Heart right ventricle (tissue), 16 donors: ENCODE data around the gene PGAP6. TPM values are rescaled to one million over a fixed set of nuclear protein-coding genes. Genes with fewer than 3 reads are reported as not detected.
"Not testable (repeated sequence)": the region's sequence is repeated elsewhere in the genome, so short reads cannot be mapped to it uniquely, and the experiment has no call there.

ENCODE experiments used
- ATAC-seq, 8 donors: fragments of 200-7000 bp; cut with Tn5 transposase; one replicate each; pipeline ENCODE4 v1.9.1; 2020; ENCODE audit warnings: mild to moderate bottlenecking in 8 of 8, moderate library complexity in 8 of 8, moderate number of reproducible peaks in 1 of 8
- DNase-seq, 2 donors: peaks; one replicate each; pipeline ENCODE4 v3.0.0-alpha.2; 2020
- H3K27ac ChIP-seq, 10 donors: fragments of 200-600 bp; sonication (generic) in 2 of 10; one replicate each; pipeline versions ENCODE4 v1.5.0 to v1.8.0; 2020 to 2022; ENCODE audit warnings: mild to moderate bottlenecking in 3 of 10
- H3K27me3 ChIP-seq, 7 donors: fragments of 200-600 bp; one replicate each; pipeline ENCODE4 v1.8.0; 2021 to 2022; ENCODE audit warnings: mild to moderate bottlenecking in 2 of 7
- H3K36me3 ChIP-seq, 9 donors: fragments of 200-600 bp; sonication (generic) in 1 of 9; one replicate each; pipeline versions ENCODE4 v1.5.0 to v1.8.0; 2020 to 2022; ENCODE audit warnings: mild to moderate bottlenecking in 2 of 9
- H3K4me1 ChIP-seq, 9 donors: fragments of 200-600 bp; sonication (generic) in 1 of 9; one replicate each; pipeline versions ENCODE4 v1.5.0 to v1.8.0; 2020 to 2022; ENCODE audit warnings: mild to moderate bottlenecking in 4 of 9
- H3K4me3 ChIP-seq, 10 donors: fragments of 200-600 bp; sonication (generic) in 2 of 10; one replicate each; pipeline versions ENCODE4 v1.5.0 to v1.8.0; 2020 to 2022; ENCODE audit warnings: mild to moderate bottlenecking in 7 of 10, moderate library complexity in 2 of 10
- H3K9me3 ChIP-seq, 11 donors: fragments of 200-600 bp in 10 of 11; sonication (generic) in 2 of 11; one replicate each; pipeline versions ENCODE4 v1.5.0 to v1.8.0; 2013 to 2022; ENCODE audit warnings: mild to moderate bottlenecking in 2 of 11, control low read depth in 1 of 11, moderate library complexity in 1 of 11
- WGBS, 2 donors: extraction: QIAGEN DNeasy Blood & Tissue Kit; methylation state at CpG; one replicate each; pipeline ENCODE4 v1.1.7; 2013; ENCODE audit warnings: inconsistent platforms in 1 of 2; 5-methylcytosine and 5-hydroxymethylcytosine counted together
- intact Hi-C, 10 donors: fragments of 100-400 bp; cut with DNase I; formaldehyde crosslinking; loops; one replicate each; pipeline versions ENCODE4 v1.11.1 to v1.14.2; 2022
- polyA plus RNA-seq, 2 donors: library from polyadenylated mRNA; stranded (reverse); fragments of 200-250 nt; gene quantifications; one replicate each; pipeline ENCODE4 v1.2.3, GENCODE V29; 2013
- total RNA-seq, 10 donors: library from RNA; stranded (reverse); fragmentation: NEBNext Ultra II Directional in 3 of 10; extraction: Animal tissue kit (Norgen Biotek cat#: 25700) in 3 of 10; gene quantifications; one replicate each; pipeline versions ENCODE4 v1.2.1 to v1.2.4, GENCODE V29; 2021 to 2023
- TF ChIP-seq, protein P1 (sequence below), 9 donors: fragments of 200-600 bp; sonication (generic) in 2 of 9; IDR thresholded peaks; one replicate each; pipeline versions ENCODE4 v1.5.0 to v1.8.0; 2021 to 2022; ENCODE audit warnings: antibody characterized with exemption in 9 of 9, mild to moderate bottlenecking in 5 of 9, moderate library complexity in 1 of 9
- donor health status: Arrhythmogenic right ventricular cardiomyopathy.
- donor health status: ischemic (EF 13 %, LVEDD 7.1; RV severe dilation, severe dysfunction).
- donor health status: healthy with polysubstance abuse.
- donor health status: DM: no; HTN: yes; CAD: no.
- donor health status: DM: no; HTN: no; CAD: no.
- donor health status: ischemic (EF 25% LVEDD 6.9; RV normal size, moderate dysfunction).
- donor health status: ischemic (EF 25% LVEDD 5.7; RV mildly dilated, moderate dysfunction).
- donor health status: healthy.
- donor health status: DM: yes; HTN: yes; CAD: no.
- donor health status: Ischemic cardiomyopathy.
- donor health status: ischemic (EF 35%, LVEDD 5.7; RV mildly dilated, moderate dysfunction).
- donor health status: nonischemic (EF 11% LVEDD 7.7; RV severe dilation, severe dysfunction).
- donor health status: DM: yes; HTN: yes; CAD: no.
- donor health status: PGD.
- donor health status: ischemic (EF 29% LVEDD 5.4; RV normal size, mild dysfunction).
- donor health status: nonischemic (EF 23%, LVEDD 6.1; RV moderate dilation, normal function).

The PGAP6 gene
- total and polyA plus RNA-seq, 12 donors: 27.1 to 57.3 (median 33.1) TPM

DNA sequence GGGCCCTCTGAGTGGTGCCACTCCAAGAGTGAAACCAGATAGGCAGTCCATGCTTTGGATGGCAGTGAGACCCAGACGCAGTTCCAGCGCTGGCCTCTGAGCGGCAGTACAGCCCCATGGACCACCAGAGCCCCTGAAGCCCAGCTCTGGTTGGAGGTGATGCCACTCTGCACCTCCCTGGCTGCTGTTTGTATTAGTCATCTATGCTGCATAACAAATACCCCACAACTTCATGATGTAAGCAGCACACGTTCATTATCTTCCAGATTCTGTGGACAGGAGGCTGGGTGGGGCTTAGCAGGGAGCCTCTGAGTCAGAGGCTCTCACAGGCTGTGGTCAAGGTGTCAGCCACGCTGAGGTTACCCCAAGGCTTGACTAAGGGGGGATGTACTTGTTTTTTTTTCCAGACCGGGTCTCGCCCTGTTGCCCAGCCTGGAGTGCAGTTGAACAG, 10.1 kb upstream of the PGAP6 start:
- Histone ChIP-seq H3K27me3 (no peaks in the 10 kb centered on the region), H3K36me3 (no peaks in the 10 kb centered on the region), H3K27ac (no peak overlapping the region), H3K9me3 (peaks cover 0 to 5% (median 0%) of the 10 kb centered on the region in 11 donors), H3K4me3 (no peak overlapping the region), H3K4me1 (peaks cover 0 to 26% (median 18%) of the 10 kb centered on the region in 9 donors)
- DNase-seq (no peak), ATAC-seq (peak in 7 of 8 donors; percentile 20 to 69 (median 50))
- 71 to 76% methylated on average over 7 of the region's 7 CpGs for WGBS, 2 donors
- intact Hi-C loops: loop anchor here in 1 of 10 donors (10.0 kb wide), 1 partner anchor 93 kb away; no protein-coding TSS in a partner anchor
- TF ChIP-seq, protein P1, sequence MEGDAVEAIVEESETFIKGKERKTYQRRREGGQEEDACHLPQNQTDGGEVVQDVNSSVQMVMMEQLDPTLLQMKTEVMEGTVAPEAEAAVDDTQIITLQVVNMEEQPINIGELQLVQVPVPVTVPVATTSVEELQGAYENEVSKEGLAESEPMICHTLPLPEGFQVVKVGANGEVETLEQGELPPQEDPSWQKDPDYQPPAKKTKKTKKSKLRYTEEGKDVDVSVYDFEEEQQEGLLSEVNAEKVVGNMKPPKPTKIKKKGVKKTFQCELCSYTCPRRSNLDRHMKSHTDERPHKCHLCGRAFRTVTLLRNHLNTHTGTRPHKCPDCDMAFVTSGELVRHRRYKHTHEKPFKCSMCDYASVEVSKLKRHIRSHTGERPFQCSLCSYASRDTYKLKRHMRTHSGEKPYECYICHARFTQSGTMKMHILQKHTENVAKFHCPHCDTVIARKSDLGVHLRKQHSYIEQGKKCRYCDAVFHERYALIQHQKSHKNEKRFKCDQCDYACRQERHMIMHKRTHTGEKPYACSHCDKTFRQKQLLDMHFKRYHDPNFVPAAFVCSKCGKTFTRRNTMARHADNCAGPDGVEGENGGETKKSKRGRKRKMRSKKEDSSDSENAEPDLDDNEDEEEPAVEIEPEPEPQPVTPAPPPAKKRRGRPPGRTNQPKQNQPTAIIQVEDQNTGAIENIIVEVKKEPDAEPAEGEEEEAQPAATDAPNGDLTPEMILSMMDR (IDR thresholded peaks at IDR 0.05): peak; percentile 36 to 72 (median 66)

DNA sequence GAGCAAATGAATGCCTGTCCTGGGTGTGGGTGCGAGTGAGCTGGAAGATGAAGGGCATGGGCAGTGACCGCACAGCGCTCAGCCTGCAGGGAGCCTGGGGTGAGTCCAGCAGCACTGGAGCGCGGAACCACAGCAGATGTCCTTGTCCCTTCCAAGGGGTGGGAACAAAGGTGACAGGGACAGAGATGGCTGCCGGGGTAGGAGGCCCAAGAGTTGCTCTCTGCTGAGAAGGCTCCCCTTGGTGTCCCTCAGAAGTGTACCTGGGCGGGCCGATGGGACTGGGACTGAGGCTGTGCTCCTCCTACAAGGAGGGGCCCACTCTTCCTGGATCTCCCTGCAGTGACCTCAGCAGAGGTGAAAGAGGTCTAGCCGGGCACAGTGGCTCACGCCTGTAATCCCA, 7.6 kb upstream of the PGAP6 start:
- Histone ChIP-seq H3K36me3 (no peaks in the 10 kb centered on the region), H3K4me3 (no peak overlapping the region), H3K9me3 (peaks cover 0 to 5% (median 0%) of the 10 kb centered on the region in 11 donors), H3K27me3 (no peaks in the 10 kb centered on the region), H3K4me1 (peaks cover 0 to 24% (median 13%) of the 10 kb centered on the region in 9 donors), H3K27ac (no peak overlapping the region)
- ATAC-seq (peak in 4 of 8 donors; percentile 12 to 48 (median 26)), DNase-seq (no peak)
- intact Hi-C loops: no loop called here
- TF ChIP-seq, protein P1 (IDR thresholded peaks at IDR 0.05): no peak
- 83% methylated on average over 10 of the region's 10 CpGs for WGBS, 2 donors

DNA sequence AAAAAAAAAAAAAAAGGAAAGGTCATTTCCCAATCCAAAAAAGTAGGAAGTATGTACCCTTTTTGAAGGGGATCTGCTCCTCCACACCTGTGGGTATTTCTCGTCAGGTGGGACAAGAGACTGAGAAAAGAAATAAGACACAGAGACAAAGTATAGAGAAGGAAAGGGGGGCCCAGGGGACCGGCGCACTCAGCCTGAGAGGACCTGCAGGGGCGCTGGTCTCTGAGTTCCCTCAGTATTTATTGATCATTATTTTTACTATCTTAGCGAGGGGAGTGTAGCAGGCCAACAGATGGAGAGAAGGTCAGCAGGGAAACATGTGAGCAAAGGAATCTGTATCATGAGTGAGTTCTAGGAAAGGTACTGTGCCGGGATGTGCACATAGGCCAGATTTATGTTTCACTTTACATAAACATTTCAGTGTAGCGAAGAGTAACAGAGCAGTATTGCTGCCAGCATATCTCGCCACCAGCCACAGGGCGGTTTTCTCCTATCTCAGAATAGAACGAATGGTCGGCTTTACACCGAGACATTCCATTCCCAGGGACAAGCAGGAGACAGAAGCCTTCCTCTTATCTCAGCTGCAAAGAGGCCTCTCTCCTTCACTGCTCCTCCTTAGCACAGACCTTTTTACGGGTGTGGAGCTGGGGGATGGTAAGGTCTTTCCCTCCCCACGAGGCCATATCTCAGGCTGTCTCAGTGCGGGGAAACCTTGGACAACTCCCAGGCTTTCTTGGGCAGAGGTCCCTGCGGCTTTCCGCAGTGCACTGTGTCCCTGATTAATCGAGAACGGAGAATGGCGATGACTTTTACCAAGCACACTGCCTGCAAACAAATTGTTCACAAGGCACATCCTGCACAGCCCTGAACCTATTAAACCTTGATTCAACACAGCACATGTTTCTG, 6.2 kb upstream of the PGAP6 start:
- H3K4me1 ChIP-seq: peaks cover 0 to 37% (median 26%) of the 10 kb centered on the region in 9 donors
- DNase-seq, H3K27me3 ChIP-seq, H3K9me3 ChIP-seq, H3K36me3 ChIP-seq, intact Hi-C loops: not testable (repeated sequence)
- peak in 3 of 8 donors; percentile 22 to 40 (median 34) for ATAC-seq
- H3K27ac ChIP-seq: peak overlapping the region; percentile 17 to 73 (median 58)
- WGBS, 2 donors: 31 to 40% methylated on average over 20 of the region's 20 CpGs
- H3K4me3 ChIP-seq: peak overlapping the region in 4 of 10 donors; percentile 19 to 22 (median 20)

DNA sequence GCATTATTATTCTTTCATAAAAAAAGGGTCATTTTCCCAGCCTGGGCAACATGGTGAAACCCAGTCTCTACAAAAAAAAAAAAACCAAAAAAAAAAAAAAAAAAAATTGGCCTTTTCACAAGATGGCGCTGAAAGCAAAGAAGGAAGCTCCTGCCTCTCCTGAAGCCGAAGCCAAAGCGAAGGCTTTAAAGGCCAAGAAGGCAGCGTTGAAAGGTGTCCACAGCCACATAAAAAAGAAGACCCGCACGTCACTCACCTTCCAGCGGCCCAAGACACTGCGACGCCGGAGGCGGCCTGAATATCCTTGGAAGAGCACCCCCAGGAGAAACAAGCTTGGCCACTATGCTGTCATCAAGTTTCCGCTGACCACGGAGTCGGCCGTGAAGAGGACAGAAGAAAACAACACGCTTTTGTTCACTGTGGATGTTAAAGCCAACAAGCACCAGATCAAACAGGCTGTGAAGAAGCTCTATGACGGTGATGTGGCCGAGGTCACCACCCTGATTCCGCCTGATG, 4.9 kb upstream of the PGAP6 start:
- intact Hi-C loops: no loop called here
- ATAC-seq (no peak), DNase-seq (no peak)
- Histone ChIP-seq H3K4me1 (peaks cover 0 to 44% (median 32%) of the 10 kb centered on the region in 9 donors), H3K4me3 (no peak overlapping the region), H3K36me3 (no peaks in the 10 kb centered on the region), H3K9me3 (peaks cover 0 to 1% (median 0%) of the 10 kb centered on the region in 11 donors), H3K27ac (peak overlapping the region in 5 of 10 donors; percentile 9 to 51 (median 22)), H3K27me3 (no peaks in the 10 kb centered on the region)
- 61 to 68% methylated on average over 19 of the region's 19 CpGs for WGBS, 2 donors
- TF ChIP-seq, protein P1 (IDR thresholded peaks at IDR 0.05): peak in 1 of 9 donors; percentile 21
